Measurements from ENCODE around the gene CNPY1.

The CNPY1 gene

DNA sequence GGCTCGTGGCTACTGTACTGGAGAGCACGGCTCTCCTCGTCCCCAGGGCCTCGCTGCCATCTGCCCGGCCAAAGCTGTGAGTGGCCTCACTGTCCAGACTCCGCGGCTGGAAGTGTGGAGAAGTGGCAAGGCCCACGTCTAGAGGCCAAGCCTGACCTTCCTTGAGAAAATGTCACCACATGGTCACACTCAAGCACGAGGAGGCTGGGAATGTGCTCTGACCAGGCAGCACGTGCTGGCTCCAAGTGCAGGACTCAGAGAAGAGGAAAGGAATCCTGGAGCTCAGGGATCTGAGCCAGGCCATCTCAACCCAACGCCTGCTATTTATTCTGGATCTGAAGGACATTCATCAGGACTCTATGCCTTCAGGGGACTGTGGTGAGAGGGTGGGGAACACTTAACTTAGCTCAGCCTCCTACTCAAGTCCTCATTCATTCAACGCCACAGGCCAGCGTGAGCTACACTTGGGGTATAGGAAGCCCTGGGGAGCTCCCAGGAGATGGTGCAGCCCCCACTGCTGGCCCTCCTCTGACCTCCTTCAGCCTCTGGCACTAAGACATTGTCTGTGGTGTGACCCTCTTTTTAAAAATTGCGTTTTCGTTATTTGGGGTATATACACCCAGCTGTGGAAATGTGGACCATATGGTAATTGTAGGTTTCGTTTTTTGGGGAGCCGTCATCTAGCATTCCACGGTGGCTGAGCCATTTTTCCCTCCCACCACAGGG, 59.4 kb downstream of the CNPY1 start:
- FAIRE-seq, result no peak

DNA sequence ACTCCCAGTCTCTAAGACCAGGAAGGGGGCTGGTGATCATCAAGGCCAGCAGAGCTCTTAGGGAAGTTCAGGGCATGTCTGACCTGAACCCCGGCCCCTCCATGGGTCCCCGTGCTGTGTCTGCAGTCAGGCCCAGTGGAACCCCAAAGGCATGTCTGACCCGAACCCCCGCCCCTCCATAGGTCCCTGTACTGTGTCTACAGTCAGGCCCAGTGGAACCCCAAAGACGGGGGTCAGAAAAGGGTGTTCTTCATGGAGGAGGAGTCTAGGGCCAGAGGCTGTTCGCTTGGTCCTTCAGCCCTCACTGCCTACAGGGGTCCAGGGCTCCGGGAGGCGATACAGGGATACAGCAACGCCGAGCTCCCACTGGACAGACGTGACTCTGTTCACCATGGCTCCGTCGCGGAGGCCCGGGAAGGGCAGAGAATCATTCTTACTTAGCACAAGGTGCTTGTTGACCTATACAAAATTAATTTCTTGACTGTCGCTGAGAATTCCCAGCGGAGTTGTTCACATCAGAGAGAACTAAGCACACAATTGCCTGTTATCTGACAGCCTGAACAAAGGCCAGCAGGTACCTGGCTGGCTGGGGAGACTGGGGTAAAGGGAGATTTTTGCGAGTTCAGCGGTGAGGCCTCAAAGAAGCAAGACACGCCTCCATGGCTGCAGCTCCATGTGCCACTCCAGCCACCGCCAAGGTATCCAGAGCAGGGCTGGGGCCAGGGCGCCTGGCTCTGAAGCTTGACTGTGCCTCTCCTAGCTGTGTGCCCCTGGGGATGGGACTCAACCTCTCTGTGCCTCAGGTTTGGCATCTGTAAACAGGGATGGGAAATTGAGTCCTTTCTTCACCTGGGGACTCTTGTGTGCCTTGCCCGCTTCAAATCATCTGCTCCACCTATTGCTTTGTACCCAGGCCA, 61.6 kb downstream of the CNPY1 start:
- FAIRE-seq, result no peak

DNA sequence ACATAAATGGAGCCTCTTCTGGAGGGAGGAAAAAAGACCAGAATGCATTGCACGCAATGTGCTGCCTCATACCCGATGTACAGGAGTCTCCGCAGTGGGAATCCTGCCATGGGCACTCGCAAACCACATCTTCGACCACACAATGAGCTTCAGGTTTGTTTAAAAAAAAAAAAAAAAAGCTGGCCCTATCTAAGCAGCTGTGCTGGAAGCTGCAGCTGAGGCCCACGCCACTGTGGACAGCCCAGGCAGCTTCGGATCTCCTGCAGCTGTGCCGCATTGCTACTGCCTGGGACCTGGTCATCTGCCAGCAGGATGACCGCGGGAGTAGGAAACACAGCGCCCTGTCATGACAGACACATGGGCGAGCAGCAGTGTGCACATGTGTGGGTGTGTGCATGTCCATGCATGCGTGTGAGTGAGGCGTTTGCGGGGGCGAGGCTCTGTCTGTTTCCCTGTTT, 62.5 kb downstream of the CNPY1 start:
- no peak for FAIRE-seq

DNA sequence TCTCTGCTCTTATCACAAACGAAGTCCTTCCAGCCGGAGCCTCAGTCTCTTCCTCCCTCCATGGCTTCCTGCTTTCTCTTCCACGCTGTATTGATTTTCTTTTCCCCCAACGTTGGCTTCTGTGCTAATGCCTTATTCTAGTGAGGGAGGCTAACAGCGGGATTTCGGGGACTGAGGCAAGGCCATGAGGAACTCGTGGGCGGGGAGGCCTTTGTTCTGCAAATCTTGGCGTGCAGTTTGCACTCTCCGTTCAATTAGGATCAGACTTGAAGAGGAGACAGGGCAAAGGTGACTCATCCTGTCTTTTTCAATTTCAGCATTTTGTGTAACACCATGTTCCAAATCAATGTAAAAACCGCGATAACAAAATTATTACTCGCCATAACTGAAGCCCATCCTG, 63.1 kb downstream of the CNPY1 start:
- no peak for FAIRE-seq

DNA sequence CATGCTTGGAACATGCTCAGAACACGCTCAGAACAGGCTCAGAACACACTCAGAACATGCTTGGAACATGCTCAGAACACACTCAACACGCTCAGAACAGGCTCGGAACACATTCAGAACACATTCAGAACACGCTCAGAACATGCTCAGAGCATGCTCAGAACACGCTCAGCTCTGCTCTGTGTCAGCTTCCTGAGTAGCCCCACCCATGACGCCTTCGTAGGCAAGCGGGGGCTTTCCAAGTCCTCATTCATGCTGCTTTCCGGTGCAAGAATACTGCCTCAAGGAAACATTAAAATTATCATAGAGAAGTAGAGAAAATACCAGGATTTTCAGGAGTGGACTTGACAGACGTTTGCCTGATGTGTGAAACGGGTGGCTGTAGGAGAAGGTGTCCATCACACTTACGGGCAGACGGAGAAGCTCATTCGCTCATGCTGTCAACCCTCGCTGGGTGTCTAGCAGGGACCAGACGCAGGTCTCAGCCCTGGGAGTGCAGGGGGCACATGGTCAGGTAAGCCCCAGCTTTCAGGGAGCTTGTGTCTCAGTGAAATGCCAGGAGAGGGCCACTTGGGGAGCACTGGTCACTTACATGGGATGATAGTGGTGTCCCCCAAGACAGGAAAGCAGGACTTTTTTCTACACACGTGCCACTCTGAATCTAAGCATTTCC, 63.7 kb downstream of the CNPY1 start:
- no peak for FAIRE-seq

DNA sequence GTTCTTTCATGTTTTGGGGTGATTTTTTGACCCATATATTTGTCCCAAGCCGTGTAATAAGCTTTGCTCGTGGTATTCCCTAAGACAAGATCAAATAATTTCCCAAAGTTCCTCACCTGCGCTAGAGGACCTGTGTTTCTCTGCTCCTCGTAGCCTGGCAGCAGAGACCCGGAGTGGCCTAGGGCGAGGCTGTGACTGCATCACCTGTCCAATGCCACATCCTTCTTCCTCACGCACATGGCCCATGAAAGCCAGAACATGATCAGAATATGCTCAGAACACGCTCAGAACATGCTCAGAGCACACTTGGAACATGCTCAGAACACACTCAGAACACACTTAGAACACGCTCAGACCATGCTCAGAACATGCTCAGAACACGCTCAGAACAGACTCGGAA, 64.6 kb downstream of the CNPY1 start:
- FAIRE-seq, result no peak

DNA sequence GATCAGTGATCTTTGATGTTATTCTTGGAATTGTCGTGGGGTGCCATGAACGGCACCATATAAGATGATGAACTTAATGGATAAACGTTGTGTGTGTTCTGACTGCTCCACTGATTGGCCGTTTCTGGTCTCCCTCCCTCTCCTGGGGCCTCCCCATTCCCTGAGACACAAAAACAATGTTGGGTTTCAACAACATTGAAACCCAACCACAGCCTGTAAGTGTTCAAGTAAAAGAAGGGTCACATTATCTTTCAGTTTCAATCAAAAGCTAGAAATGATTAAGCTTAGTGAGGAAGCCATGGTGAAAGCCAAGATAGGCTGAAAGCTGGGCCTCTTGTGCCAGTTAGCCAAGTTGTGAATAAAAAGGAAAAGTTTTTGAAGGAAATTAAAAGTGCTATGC, 68.9 kb downstream of the CNPY1 start:
- no peak for FAIRE-seq

DNA sequence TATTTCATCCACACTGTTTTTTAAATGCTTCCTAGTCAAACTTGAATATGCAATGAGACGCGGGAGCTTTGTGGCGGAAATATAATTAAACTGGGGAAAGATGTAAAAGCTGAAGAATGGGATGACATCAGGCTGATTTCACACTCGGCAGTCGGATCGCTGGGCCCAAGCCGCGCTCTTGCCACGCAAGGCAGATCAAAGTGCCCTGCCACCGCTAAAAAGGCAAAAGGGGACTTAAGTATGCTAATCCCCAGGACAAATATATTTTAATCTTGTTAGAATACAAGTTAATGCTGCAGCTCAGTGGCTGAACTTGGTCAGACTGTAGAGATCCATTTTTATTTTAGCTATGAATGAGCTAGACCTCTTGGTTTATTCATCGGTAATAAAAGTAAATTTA, 74.6 kb downstream of the CNPY1 start:
- FAIRE-seq, result no peak

DNA sequence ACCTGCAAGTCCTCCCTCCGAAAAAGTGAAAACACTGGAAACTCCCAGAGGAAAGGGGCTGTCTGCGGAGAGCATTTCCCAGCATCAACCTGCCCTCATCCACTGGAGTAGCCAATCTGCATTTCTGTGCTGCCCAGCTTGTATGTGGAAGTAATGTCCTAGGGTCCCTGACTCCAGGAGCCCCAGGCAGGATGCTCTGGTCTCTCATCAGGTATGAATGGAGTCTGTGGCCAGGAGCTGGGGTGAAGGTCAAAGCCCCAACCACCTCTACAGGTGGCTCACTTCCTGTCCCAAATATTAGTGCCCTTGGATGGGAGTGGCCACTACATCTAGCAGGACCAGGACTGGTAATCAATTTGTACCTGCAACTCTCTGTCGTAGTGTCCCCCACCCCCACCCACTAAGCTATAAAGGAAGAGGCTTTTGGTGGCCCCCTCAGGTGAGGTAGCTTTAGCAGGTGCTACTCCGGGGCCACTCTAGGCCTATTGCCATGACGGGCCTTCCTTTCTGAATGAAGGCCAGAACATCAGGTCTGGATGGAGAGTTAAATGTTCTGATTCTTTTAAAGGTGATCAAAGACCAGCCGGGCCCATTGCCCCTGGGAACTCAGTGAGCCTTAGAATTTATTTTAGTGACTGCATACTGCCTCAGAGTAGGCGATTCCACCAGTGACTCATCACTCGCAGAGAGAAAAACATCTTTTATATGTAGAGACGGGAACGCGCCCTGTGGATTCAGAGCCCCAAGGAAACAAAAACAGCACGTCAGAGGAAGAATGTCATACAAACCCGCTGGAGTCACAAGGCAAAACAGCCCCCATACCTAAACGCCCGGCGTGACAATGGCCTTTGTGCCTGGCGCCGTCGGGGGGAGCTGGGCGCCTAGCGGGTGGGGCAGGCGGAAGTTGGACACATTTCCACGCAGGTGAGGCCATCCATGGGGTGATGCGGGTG, 75.4 kb downstream of the CNPY1 start:
- no peak for FAIRE-seq

DNA sequence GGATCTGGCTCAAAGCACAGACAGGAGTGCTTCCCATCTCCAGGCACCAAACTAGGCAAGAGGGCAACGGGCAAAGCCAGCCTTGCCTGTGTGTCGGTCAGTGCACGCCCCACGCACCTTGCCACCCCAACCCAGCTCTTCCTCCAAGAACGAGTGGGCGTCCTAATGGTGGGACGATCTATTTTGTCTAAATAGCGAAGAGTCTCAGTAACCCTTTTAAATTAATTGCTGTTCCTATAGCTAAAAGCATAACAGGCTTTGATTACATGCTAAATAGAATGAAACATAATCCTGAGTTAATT, 76.2 kb downstream of the CNPY1 start:
- FAIRE-seq, result no peak

DNA sequence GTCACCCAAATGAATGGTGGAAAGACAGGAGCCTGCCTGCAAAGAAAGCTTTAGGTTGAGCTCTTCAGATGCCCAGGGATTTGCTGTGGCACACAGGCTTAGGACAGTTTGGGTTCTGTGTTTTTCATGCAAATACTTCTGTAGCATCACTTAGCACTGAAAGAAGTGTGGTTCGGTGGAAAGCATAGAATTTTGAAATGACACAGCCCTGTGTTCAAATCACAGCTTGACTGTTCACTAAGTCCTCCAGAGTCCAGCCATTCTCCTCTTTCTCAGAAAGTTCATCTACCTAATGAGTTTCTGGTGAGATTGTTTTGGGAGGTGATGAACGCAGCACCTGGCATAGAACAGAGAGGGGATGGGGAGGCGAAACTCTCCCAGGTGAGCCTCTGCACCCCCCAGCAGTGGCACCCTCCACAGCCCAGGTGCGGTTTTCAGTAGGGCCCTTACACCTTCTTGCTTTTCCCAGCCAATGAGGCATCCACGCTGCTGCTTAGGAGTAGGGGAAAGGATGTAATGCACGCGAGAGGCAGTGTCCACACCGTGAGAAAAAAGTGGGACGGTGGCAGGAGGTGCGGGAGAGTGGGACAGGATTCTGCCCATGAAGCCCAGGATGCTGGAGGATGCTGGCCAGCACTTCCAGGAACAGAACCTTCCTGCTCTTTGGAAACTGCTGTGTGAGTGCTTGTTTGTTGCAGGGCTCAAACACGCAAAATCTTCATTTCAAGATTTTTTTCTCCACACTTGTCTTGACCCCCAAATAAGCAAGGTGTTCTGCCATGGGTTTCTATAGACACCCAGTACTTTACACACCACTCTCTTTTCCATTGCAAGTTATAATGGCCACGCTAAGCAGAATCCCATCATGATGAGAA, 76.8 kb downstream of the CNPY1 start:
- FAIRE-seq, result no peak

DNA sequence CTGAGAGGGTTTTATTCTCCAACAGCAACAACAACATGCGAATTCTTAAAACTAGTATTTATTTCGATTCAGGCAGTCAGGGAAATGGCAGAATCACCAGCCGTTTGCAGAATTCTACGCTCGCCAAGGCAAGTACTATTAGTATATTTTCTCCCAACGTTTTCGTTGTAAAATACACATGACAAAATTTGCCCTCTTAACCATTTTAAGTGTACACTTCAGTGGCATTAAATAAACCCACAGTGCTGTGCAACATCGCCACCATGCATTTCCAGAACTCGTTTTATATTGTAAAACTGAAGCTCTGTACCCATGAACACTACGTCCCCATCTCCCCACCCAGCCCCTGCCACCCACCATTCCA, 77.6 kb downstream of the CNPY1 start:
- FAIRE-seq, result no peak

DNA sequence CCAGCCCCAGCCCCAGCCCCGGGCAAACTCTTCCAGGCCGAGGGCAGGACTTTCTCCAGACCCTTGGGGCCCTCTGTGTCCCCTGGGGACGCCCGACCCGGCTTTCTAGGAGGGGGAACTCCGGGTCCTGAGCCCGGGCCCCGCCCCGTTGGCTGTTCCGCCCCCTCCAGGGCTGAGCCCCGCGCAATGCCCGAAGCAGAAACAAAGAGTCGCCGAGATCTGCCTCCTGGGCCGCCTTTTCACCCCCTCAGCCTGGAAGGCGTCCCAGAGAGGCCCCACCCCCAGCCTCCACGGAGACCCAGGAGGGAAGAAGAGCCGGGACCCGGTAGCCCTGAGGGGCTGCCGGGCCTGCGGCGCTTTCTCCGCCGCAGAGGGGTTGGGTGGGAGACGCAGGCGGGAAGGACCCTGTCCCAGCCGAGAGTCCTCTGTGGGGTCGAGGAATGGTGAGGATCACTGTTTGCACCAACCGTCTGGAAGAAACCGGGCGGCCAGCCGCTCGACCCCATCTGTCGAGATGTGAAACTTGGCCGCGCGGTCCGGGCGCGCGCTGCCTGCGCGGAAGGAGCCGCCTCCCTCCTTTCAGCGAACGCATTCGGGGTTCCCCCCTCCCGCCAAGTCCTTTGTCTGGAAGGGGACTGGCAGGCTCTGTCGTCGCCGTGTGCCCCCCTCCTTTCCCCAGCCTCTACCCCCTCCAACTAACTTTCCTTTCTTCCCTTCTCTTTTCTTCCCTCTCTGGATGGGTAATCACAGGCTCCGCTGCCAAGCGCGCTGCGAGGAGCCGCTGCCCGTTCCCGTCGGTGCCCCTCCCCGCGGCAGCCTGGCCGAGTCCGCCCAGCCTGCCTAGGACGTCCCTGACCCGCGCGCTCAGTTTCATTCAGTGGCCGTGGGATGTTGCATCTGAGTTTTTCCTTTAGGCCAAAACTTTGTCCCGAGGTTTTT, 78.2 kb downstream of the CNPY1 start:
- no peak for FAIRE-seq

DNA sequence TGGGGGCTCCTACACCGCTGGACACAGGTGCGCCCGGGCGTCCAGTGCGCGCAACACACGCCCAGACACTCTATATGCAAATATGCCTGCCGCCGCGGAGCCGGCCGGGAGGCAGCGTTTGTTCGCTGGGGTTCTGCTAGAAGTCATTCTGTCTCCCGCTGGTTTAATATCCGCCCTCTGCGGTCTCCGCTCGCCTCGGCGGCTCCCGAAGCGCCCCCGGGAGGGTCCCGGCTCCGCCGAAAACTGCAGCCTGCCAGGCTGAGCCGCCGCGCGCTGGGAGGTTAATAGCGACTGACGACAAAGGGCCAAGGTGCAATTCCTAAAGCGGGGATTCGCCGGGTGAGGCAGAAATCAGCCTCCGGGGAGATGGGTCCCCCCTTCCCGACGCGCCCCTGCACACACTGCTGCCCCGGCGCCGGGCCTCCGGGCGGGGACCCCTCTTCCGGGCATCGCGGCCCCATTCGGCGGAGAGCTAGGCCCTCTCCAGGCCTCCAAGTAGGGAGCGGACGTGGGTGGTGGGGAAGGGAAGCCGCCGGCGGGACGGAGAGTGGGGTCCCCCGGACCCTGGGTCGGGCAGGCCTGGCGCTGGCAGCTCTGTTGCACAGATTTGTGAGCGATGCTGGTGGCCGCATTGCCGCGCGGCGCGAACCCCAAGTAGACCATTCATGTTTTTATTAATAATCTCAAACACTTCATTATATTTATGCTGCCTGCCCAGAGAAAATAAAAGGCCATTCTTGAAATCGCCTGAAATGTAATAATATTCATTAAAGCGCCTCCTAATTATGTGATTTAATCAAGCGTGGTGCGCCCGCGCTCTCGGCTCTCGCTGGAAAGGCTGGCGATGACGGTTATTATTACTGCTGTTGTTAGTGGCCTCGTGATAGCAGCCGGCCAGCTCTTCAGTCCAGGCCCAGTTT, 79.3 kb downstream of the CNPY1 start:
- no peak for FAIRE-seq

DNA sequence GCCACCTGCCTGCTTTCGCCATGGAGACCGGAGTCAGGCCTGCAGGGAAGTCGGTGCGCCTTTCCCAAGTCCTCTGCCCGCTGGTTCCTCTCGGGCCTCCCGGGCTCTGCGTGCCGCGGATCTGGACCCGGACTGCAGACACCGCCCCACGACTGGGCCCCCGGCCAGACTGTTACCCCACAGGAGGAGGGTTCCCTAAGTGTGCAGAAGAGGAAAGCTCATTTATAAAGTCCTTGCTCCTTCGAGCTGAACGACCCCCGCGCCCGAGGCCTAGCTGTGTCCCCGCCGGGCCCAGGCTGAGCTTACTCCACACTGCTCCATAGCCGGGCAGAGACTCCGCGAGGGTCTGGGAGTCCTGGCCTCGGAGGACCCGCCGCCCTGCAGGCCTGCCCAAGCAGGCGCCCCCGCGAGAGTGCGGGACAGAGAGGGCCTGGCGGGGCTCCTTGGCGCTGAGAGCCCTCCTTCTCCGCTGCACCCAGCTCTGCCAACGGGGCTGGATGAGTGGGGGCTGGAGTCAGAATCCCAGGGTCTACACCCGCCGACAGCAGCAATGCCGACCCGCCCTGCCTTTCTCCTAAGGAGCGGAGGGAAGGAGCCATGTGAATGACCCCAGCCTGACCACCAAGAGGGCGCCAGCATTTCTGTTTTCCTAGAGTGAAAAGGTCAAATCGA, 80.1 kb downstream of the CNPY1 start:
- FAIRE-seq, result no peak

DNA sequence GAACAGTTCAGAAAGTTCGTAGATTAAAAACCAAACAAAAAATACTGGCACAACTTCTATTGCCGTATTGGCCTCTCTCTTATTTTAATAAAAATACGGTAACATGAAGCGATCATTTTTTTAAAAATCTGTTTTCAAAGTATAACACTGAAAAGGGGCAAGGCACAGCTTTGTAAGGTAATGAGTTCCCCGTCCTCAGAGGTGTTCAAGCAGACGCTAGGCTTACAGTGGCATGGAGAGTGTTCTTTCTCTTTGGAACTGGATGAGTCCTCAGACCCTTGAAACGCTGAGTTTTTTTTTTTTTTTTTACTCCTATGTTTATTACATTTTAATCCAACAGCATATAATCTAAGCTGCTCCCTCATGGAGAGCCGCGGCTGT, 80.6 kb downstream of the CNPY1 start:
- FAIRE-seq, result no peak

DNA sequence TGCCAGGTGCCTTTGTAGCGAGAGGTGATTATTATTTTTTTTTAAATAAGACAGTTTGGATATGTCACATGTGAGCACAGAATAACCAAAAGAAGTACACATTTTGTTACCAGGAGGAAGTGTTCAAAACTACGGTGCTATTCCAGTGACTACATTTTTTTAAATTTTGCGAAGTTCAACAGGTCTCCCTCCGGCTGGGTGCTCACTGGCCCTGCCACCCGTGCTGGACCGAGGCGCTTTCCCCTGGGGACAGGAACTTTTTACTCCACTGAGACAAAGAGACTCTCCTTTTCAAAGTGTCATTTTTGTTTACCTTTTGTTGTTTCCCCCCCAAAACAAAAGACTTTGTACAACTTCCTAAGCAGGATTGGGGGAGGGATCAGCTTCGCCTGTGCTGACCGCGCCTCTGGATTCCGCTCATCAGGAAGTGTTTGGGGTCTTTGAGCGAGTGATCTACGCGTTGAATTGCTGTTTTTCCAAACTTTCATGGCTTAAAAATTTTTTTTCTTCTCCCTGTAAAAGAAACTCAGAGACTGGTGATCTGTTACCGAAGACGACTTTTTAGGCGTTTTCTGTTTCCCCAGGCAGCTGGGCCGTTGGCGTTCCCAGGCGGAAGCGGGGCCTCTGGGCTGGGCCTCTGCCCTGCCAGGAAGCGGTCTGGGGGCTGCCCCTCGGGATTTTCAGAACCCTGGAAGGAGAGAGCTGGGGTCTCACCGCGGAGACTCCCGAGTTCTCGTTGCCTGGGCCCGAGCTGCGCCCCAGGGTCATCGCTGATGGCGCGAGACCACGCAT, 81.2 kb downstream of the CNPY1 start:
- FAIRE-seq, result no peak

DNA sequence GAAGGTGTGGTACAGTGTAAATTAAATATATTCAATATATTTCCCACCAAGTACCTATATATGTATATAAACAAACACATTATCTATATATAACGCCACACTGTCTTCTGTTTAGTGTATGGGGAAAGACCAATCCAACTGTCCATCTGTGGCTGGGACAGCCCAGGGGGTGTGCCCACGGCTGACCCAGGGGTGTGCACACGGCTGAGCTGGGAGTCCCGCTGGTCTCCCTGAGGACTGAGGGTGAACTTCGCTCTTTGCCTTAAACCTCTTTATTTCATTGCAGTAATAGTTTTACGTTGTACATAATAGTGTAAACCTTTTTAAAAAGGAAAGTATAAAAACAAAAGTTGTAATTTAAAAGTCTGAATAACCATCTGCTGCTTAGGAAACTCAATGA, 82.2 kb downstream of the CNPY1 start:
- no peak for FAIRE-seq
